Prostate gland (tissue), 2 donors: Measurements from ENCODE around the gene GALNT11. TPM values are rescaled to one million over a fixed set of nuclear protein-coding genes. Genes with fewer than 3 reads are reported as not detected.
"Not testable (repeated sequence)": the region's sequence is repeated elsewhere in the genome, so short reads cannot be mapped to it uniquely, and the experiment has no call there.

Experiments
- DNase-seq: peaks from one replicate; pipeline ENCODE4 v3.0.0-alpha.2; 2019; ENCODE audit warnings: low spot score
- H3K27ac ChIP-seq, 2 donors: fragments of 200-600 bp; sonication (generic); 2 replicates each; pipeline ENCODE4 v1.5.1; 2017 to 2019
- H3K27me3 ChIP-seq: fragments of 200-600 bp; sonication (generic); replicated peaks from 2 replicates; pipeline ENCODE4 v1.5.1; 2019; ENCODE audit not compliant: insufficient read depth
- H3K36me3 ChIP-seq, 2 donors: fragments of 200-600 bp; sonication (generic); 1 replicate in 1 of 2; 2 replicates in 1 of 2; pipeline versions ENCODE4 v1.5.1 to v1.8.1; 2017 to 2019
- H3K4me1 ChIP-seq: fragments of 200-600 bp; sonication (generic); replicated peaks from 2 replicates; pipeline ENCODE4 v1.5.1; 2019
- H3K4me3 ChIP-seq, 2 donors: fragments of 200-600 bp; sonication (generic); 2 replicates each; pipeline ENCODE4 v1.5.1; 2017 to 2019
- H3K9me3 ChIP-seq: fragments of 200-600 bp; sonication (generic); 2 replicates; pipeline ENCODE4 v1.5.1; 2017
- POLR2A ChIP-seq: fragments of 450-650 bp; IDR thresholded peaks from one replicate; pipeline ENCODE4 v1.6.1; 2016; ENCODE audit warnings: antibody characterized with exemption, mild to moderate bottlenecking
- POLR2AphosphoS5 ChIP-seq: sonication (generic); formaldehyde crosslinking; IDR thresholded peaks from one replicate; pipeline ENCODE4 v1.6.1; 2017; ENCODE audit warnings: antibody characterized with exemption
- WGBS: methylation state at CpG from one replicate; pipeline ENCODE4 v1.1.5; 2018; 5-methylcytosine and 5-hydroxymethylcytosine counted together
- intact Hi-C: fragments of 100-400 bp; cut with DNase I; formaldehyde crosslinking; loops from one replicate; pipeline ENCODE4 v1.14.2; 2022
- total RNA-seq, 2 donors: library from RNA; depleted of rRNA; stranded (reverse); fragments of >200 nt; gene quantifications; one replicate each; pipeline ENCODE4 v1.1.0, GENCODE V29; 2016
- TF ChIP-seq, protein P1 (sequence below), 4 experiments: fragments of 200-600 bp in 2 of 4; fragments of 450-650 bp in 2 of 4; sonication (generic) in 2 of 4; IDR thresholded peaks; 1 replicate in 3 of 4; 2 replicates in 1 of 4; pipeline ENCODE4 v1.5.1; 2016 to 2019; ENCODE audit warnings: antibody characterized with exemption in 4 of 4, mild to moderate bottlenecking in 2 of 4, moderate library complexity in 2 of 4

GALNT11 gene
- total RNA-seq, 2 donors from 2014 or later, result 50.3 to 76.2 TPM

GRCh38 chr7:152014722-152015121 lies 10.8 kb upstream of the GALNT11 start:
- whole genome bisulfite sequencing, result 40% methylated on average over 5 of the region's 5 CpGs
- Histone ChIP-seq H3K27me3 (no peaks in the 10 kb centered on the region), H3K27ac (peak overlapping the region; percentile 68 to 72), H3K36me3 (no peaks in the 10 kb centered on the region), H3K4me3 (no peak overlapping the region), H3K9me3 (no peaks in the 10 kb centered on the region), H3K4me1 (no peaks in the 10 kb centered on the region)
- intact Hi-C loops, result no loop called here
- TF ChIP-seq, protein P1, sequence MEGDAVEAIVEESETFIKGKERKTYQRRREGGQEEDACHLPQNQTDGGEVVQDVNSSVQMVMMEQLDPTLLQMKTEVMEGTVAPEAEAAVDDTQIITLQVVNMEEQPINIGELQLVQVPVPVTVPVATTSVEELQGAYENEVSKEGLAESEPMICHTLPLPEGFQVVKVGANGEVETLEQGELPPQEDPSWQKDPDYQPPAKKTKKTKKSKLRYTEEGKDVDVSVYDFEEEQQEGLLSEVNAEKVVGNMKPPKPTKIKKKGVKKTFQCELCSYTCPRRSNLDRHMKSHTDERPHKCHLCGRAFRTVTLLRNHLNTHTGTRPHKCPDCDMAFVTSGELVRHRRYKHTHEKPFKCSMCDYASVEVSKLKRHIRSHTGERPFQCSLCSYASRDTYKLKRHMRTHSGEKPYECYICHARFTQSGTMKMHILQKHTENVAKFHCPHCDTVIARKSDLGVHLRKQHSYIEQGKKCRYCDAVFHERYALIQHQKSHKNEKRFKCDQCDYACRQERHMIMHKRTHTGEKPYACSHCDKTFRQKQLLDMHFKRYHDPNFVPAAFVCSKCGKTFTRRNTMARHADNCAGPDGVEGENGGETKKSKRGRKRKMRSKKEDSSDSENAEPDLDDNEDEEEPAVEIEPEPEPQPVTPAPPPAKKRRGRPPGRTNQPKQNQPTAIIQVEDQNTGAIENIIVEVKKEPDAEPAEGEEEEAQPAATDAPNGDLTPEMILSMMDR (IDR thresholded peaks at IDR 0.05), result no peak
- TF ChIP-seq POLR2A (no peak), POLR2AphosphoS5 (peak; percentile 81)
- peak; percentile 45 for DNase-seq

DNA sequence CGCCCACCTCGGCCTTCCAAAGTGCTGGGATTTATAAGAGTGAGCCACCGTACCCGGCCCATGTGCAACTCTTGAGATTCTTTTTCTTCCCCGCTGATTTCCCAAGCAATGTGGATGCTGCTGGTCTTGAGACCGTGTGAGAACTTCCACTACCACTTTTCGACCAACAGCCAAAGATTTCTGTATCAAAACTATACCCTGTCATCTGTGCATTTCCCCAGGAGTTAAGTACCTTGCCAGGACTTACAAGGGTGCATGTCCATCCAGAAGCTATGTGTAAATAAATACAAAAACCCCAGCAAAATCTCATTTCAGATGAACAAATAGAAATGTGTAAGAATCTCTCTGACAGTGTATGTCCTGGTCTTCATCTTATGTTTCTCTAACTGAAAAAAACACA lies 9.9 kb upstream of the GALNT11 start:
- H3K27me3 ChIP-seq, result no peaks in the 10 kb centered on the region
- TF ChIP-seq POLR2AphosphoS5, result no peak
- no peak for TF ChIP-seq POLR2A
- TF ChIP-seq, protein P1 (IDR thresholded peaks at IDR 0.05), result no peak
- no peaks in the 10 kb centered on the region for H3K36me3 ChIP-seq
- H3K9me3 ChIP-seq, result no peaks in the 10 kb centered on the region
- no peak overlapping the region for H3K4me3 ChIP-seq
- peak overlapping the region; percentile 68 to 72 for H3K27ac ChIP-seq
- intact Hi-C loops, result no loop called here
- DNase-seq, result no peak
- no peaks in the 10 kb centered on the region for H3K4me1 ChIP-seq
- 93% methylated on average over 7 of the region's 7 CpGs for WGBS

GRCh38 chr7:152016947-152017346 lies 8.5 kb upstream of the GALNT11 start:
- no peak for TF ChIP-seq POLR2AphosphoS5
- TF ChIP-seq, protein P1 (IDR thresholded peaks at IDR 0.05), result no peak
- no peak for TF ChIP-seq POLR2A
- DNase-seq, result no peak
- Histone ChIP-seq H3K4me3 (no peak overlapping the region), H3K36me3 (no peaks in the 10 kb centered on the region), H3K27me3 (no peaks in the 10 kb centered on the region), H3K4me1 (no peaks in the 10 kb centered on the region), H3K9me3 (no peaks in the 10 kb centered on the region), H3K27ac (no peak overlapping the region)
- intact Hi-C loops, result no loop called here
- 100% methylated on average over 3 of the region's 3 CpGs for WGBS

- H3K36me3 ChIP-seq, H3K4me1 ChIP-seq, H3K9me3 ChIP-seq, intact Hi-C loops, H3K4me3 ChIP-seq, H3K27ac ChIP-seq, H3K27me3 ChIP-seq, DNase-seq: not testable (repeated sequence)
- WGBS, result 95% methylated on average over 6 of the region's 6 CpGs
Observed at GRCh38 chr7:152017683-152018082, 7.8 kb upstream of the GALNT11 start.

DNA sequence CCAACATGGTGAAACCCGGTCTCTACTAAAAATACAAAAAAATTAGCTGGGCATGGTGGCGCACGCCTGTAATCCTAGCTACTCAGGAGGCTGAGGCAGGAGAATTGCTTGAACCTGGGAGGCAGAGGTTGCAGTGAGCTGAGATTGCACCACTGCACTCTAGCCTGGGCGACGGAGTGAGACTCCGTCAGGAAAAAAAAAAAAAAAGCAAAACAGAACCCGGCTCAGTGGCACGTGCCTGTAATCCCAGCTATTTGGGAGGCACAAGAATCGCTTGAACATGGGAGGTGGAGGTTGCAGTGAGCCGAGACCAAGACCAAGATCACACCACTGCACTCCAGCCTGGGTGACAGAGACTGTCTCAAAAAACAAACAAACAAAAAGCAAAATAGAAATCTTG lies 3.7 kb upstream of the GALNT11 start:
- not testable (repeated sequence) for H3K9me3 ChIP-seq, H3K36me3 ChIP-seq, H3K4me3 ChIP-seq, DNase-seq, H3K4me1 ChIP-seq, H3K27me3 ChIP-seq, H3K27ac ChIP-seq
- 84% methylated on average over 10 of the region's 10 CpGs for WGBS
- intact Hi-C loops, result loop anchor here (10.0 kb wide), 2 partner anchors 237 to 413 kb away; partner anchors contain the start of gene KMT2C

DNA sequence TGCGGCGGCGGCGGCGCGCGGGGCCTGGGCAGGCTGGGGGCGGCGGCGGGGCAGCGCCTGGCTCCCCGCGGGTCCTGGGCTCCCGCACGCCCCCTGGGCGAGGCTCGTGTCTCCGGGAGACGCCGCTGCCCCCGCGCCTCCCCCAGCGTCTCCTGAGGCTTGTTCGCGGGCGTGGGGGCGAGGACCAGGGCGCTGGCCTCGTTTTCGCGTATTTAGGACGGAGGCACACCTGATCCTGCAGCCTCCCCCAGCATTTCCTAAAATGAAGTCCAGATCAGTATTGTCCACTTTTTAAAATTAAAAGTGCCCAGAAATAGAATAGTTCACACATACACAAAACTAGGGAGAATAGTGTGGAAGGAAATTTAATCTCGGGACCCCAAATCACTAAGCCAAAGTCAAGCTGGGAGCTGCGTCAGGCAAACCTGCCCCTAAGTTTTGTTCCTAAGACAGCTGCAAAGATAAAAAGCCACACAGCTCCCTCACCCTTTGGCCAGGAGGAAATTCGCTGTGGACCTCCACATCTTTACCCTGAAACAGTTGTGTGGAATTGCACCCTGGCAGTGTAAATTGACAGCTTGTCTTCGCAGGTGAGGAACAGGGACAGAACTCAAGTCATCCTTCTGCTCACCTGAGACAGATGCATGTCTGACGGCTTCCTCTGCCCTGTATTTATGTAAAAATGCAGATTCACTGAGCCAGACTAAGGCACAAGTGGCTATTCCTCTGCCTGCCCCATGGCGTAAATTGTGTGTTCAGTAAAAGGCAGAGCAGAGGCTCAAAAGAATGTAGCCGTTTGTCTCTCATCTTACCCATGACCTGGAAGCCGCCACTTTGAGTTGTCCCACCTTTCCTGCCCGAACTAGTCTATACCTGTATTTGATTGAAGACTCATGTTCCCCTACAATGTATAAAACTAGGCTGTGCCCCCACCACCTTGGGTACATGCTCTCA lies 740 bp downstream of the GALNT11 start:
- DNase-seq, result no peak
- Histone ChIP-seq H3K9me3 (no peaks in the 10 kb centered on the region), H3K27me3 (no peaks in the 10 kb centered on the region), H3K27ac (peak overlapping the region; percentile 92 to 93), H3K4me3 (peak overlapping the region; percentile 70 to 80), H3K36me3 (no peaks in the 10 kb centered on the region), H3K4me1 (no peaks in the 10 kb centered on the region)
- TF ChIP-seq POLR2A, result no peak
- TF ChIP-seq, protein P1 (IDR thresholded peaks at IDR 0.05), result peak in 1 of 4 experiments; percentile 6
- 10% methylated on average over 33 of the region's 41 CpGs for WGBS
- intact Hi-C loops, result loop anchor here (10.0 kb wide), 2 partner anchors 241 to 409 kb away; partner anchors contain the start of gene KMT2C

DNA sequence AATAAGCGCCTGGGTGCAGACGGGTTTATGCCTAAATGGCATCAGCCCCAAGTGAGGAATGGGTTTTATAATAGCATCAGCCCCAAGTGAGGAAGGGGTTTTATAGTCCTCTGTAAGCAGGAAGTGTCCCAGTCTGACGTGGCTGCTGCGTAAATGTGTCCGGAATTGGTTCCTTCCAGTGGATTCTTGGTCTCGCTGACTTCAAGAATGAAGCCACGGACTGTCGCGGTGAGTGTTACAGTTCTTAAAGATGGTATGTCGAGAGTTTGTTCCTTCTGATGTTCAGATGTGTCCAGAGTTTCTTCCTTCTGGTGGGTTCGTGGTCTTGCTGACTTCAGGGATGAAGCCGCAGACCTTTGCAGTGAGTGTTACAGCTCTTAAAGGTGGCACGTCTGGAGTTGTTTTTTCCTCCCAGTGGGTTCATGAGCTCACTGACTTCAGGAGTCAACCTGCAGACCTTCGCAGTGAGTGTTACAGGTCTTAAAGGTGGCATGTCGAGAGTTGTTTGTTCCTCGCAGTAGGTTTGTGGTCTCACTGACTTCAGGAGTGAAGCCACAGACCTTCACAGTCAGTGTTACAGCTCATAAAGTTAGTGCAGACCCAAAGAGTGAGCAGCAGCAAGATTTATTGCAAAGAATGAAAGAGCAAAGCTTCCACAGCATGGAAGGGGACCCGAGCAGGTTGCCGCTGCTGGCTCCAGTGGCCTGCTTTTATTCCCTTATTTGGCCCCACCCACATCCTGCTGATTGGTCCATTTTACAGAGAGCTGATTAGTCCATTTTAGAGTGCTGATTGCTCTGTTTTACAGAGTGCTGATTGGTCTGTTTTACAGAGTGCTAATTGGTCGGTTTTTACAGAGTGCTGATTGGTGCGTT lies 2.3 kb downstream of the GALNT11 start:
- H3K27me3 ChIP-seq, DNase-seq: not testable (repeated sequence)

More for the DNA sequence above, 2.3 kb downstream of the GALNT11 start:
- H3K4me3 ChIP-seq, H3K36me3 ChIP-seq, H3K27ac ChIP-seq, H3K4me1 ChIP-seq, H3K9me3 ChIP-seq: not testable (repeated sequence)
- WGBS, result 96% methylated on average over 20 of the region's 20 CpGs
- intact Hi-C loops, result loop anchor here (10.0 kb wide), 2 partner anchors 243 to 407 kb away; partner anchors contain the start of gene KMT2C
